ENCODE data around the gene ZCCHC14. TPM values are rescaled to one million over a fixed set of nuclear protein-coding genes. Genes with fewer than 3 reads are reported as not detected.

Gene ZCCHC14
- total and polyA plus RNA-seq, 2 of the 13 experiments (the other 11 are each of a cell fraction or from before 2014, with no cell fraction given): 12.4 to 12.5 TPM

DNA sequence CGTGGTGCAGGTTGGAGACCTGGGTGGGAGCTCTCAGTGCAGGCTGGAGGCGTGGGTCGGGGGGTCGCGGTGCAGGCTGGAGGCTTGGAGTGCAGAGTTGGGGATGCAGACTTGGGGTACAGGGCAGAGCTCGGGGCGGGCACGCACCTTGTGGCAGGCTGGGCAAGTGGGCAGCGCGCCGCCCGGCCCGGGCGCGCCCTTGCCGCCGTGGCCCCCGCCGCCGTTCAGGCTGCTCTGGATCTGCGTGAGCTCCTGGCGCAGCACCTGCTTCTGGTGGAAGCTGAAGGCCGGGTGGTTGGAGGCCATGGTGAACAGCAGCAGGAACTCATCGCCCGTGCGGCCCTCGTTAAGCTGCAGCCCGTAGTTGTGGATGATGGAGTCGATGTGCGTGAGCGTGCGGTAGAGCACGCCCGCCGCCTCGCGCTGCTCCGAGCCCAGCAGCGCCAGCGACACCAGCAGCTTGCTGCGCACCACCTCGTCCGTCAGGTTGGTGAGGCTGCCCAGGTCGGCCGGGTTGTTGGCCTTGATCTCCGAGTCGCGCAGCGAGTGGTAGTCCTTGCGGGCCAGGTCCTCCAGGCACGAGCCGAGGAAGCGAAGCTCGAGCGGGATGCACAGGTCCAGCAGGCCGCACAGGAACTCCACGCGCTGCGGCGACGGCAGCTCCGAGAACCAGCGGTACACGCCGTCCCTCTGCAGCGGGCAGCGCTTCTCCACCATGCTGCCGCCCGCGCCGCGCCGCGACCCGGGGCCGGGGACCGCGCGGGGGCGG lies 1.1 kb downstream of the ZCCHC14 start (continued):
- no peak for TF ChIP-seq TEAD2 (CRISPR knock-in tag; IDR thresholded peaks at IDR 0.05)
- TF ChIP-seq, protein P1, sequence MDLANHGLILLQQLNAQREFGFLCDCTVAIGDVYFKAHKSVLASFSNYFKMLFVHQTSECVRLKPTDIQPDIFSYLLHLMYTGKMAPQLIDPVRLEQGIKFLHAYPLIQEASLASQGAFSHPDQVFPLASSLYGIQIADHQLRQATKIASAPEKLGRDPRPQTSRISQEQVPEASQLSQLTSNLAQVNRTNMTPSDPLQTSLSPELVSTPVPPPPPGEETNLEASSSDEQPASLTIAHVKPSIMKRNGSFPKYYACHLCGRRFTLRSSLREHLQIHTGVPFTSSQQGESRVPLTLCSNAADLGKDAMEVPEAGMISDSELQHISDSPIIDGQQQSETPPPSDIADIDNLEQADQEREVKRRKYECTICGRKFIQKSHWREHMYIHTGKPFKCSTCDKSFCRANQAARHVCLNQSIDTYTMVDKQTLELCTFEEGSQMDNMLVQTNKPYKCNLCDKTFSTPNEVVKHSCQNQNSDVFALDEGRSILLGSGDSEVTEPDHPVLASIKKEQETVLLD (CRISPR knock-in tag; IDR thresholded peaks at IDR 0.05; ENCODE audit: low read depth): no peak; the same call in 1 of the 2 replicates
- TF ChIP-seq CEBPB (IDR thresholded peaks at IDR 0.05; ENCODE audit: borderline replicate concordance, low read depth, low read length): no peak
- TF ChIP-seq, protein P2, sequence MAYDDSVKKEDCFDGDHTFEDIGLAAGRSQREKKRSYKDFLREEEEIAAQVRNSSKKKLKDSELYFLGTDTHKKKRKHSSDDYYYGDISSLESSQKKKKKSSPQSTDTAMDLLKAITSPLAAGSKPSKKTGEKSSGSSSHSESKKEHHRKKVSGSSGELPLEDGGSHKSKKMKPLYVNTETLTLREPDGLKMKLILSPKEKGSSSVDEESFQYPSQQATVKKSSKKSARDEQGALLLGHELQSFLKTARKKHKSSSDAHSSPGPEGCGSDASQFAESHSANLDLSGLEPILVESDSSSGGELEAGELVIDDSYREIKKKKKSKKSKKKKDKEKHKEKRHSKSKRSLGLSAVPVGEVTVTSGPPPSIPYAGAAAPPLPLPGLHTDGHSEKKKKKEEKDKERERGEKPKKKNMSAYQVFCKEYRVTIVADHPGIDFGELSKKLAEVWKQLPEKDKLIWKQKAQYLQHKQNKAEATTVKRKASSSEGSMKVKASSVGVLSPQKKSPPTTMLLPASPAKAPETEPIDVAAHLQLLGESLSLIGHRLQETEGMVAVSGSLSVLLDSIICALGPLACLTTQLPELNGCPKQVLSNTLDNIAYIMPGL (CRISPR knock-in tag; IDR thresholded peaks at IDR 0.05; ENCODE audit: borderline replicate concordance in 1 of 2, low read depth in 1 of 2): peak; percentile 45 to 47; a peak in 1 of 4 replicates
- peak; percentile 35; the same call in 1 of the 2 replicates for TF ChIP-seq SIX4 (CRISPR knock-in tag; IDR thresholded peaks at IDR 0.05)
- TF ChIP-seq SNAI1 (CRISPR knock-in tag; IDR thresholded peaks at IDR 0.05; ENCODE audit: borderline replicate concordance): no peak
- TF ChIP-seq ZNF781 (CRISPR knock-in tag; IDR thresholded peaks at IDR 0.05; ENCODE audit: borderline replicate concordance, not compliant biosample characterization): no peak
- TF ChIP-seq, protein P3, sequence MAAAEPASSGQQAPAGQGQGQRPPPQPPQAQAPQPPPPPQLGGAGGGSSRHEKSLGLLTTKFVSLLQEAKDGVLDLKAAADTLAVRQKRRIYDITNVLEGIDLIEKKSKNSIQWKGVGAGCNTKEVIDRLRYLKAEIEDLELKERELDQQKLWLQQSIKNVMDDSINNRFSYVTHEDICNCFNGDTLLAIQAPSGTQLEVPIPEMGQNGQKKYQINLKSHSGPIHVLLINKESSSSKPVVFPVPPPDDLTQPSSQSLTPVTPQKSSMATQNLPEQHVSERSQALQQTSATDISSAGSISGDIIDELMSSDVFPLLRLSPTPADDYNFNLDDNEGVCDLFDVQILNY (CRISPR knock-in tag; conservative IDR thresholded peaks at IDR 0.05): peak; percentile 42; the same call in 1 of the 2 replicates
- TF ChIP-seq ZNF598 (CRISPR knock-in tag; IDR thresholded peaks at IDR 0.05; ENCODE audit: borderline replicate concordance): no peak
- TF ChIP-seq, protein P4, sequence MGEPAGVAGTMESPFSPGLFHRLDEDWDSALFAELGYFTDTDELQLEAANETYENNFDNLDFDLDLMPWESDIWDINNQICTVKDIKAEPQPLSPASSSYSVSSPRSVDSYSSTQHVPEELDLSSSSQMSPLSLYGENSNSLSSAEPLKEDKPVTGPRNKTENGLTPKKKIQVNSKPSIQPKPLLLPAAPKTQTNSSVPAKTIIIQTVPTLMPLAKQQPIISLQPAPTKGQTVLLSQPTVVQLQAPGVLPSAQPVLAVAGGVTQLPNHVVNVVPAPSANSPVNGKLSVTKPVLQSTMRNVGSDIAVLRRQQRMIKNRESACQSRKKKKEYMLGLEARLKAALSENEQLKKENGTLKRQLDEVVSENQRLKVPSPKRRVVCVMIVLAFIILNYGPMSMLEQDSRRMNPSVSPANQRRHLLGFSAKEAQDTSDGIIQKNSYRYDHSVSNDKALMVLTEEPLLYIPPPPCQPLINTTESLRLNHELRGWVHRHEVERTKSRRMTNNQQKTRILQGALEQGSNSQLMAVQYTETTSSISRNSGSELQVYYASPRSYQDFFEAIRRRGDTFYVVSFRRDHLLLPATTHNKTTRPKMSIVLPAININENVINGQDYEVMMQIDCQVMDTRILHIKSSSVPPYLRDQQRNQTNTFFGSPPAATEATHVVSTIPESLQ (CRISPR knock-in tag; conservative IDR thresholded peaks at IDR 0.05): no peak
- TF ChIP-seq, protein P5, sequence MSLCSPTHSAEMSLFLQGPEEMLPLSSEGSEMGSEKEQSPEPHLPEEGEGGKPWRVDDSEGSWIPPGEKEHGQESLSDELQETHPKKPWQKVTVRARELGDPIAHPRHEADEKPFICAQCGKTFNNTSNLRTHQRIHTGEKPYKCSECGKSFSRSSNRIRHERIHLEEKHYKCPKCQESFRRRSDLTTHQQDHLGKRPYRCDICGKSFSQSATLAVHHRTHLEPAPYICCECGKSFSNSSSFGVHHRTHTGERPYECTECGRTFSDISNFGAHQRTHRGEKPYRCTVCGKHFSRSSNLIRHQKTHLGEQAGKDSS (CRISPR knock-in tag; IDR thresholded peaks at IDR 0.05; ENCODE audit: borderline replicate concordance, low read depth): peak; percentile 67; the same call in 1 of the 2 replicates
- TF ChIP-seq MAFG (CRISPR knock-in tag; IDR thresholded peaks at IDR 0.05): no peak
- 0 out of 2 replicates have a peak, but pooled peaks have one; percentile 58 for TF ChIP-seq ETV6 (CRISPR knock-in tag; conservative IDR thresholded peaks at IDR 0.05)
- no peak for TF ChIP-seq CHD2 (IDR thresholded peaks at IDR 0.05; ENCODE audit: low read depth, low read length)
- TF ChIP-seq MIER3 (CRISPR knock-in tag; IDR thresholded peaks at IDR 0.05; ENCODE audit: borderline replicate concordance): no peak
- TF ChIP-seq KLF12 (CRISPR knock-in tag; IDR thresholded peaks at IDR 0.05; ENCODE audit: borderline replicate concordance): no peak
- TF ChIP-seq NR2F6 (IDR thresholded peaks at IDR 0.05): no peak
- no peak for TF ChIP-seq NR2F6 (CRISPR knock-in tag; IDR thresholded peaks at IDR 0.05)
- no peak for TF ChIP-seq SIX1 (CRISPR knock-in tag; IDR thresholded peaks at IDR 0.05; ENCODE audit: borderline replicate concordance)
- TF ChIP-seq ZNF766 (CRISPR knock-in tag; IDR thresholded peaks at IDR 0.05; ENCODE audit: borderline replicate concordance): peak; percentile 27; the same call in 1 of the 2 replicates
- no peak for TF ChIP-seq SNAPC2 (CRISPR knock-in tag; IDR thresholded peaks at IDR 0.05)

Data from HepG2 (cell line).